HEK293 (cell line): ENCODE results near the gene ZNF275.

Experiments
- CTCF ChIA-PET: fragments of 350-600 bp; formaldehyde crosslinking; extraction: SDS; loops from one replicate; lab custom pipeline; 2021; ENCODE audit warnings: antibody characterized with exemption; lab: Yijun Ruan, JAX
- POLR2A ChIA-PET: fragments of 300-600 bp; formaldehyde crosslinking; extraction: SDS; loops from one replicate; lab custom pipeline; 2020; ENCODE audit warnings: antibody characterized with exemption, inconsistent platforms; lab: Yijun Ruan, JAX
- H3K27ac ChIP-seq: fragments of 200-500 bp; sonication (Bioruptor generic); 2 replicates; pipeline ENCODE4 v1.5.1; 2014; ENCODE audit warnings: low read depth, low read length, control low read depth, inconsistent platforms; ENCODE audit errors: extremely low read depth
- H3K36me3 ChIP-seq, 2 experiments: fragments of 200-500 bp in 1 of 2; sonication (Bioruptor generic) in 1 of 2; 1 replicate in 1 of 2; 2 replicates in 1 of 2; pipeline ENCODE4 v1.5.1; 2014 to 2017; ENCODE audit warnings: inconsistent platforms in 2 of 2, low read length in 2 of 2; ENCODE audit not compliant: control insufficient read depth in 2 of 2, insufficient read depth in 1 of 2
- H3K4me1 ChIP-seq: fragments of 200-500 bp; sonication (Bioruptor generic); 2 replicates; pipeline ENCODE4 v1.5.1; 2014; ENCODE audit warnings: mild to moderate bottlenecking, low read length, inconsistent platforms; ENCODE audit not compliant: control insufficient read depth, insufficient read depth
- H3K4me3 ChIP-seq: 2 replicates; pipeline ENCODE4 v1.5.1; 2011; ENCODE audit warnings: low read depth, mild to moderate bottlenecking, control low read depth, low read length, moderate library complexity
- H3K9me3 ChIP-seq: fragments of 200-500 bp; sonication (Bioruptor generic); 2 replicates; pipeline ENCODE4 v1.5.1; 2014; ENCODE audit warnings: low read depth, low read length, inconsistent platforms; ENCODE audit not compliant: control insufficient read depth, insufficient read depth
- ELK4 ChIP-seq: IDR thresholded peaks from 2 replicates; pipeline ENCODE4 v1.6.1; 2011; ENCODE audit warnings: mild to moderate bottlenecking, low read depth, low read length, borderline replicate concordance
- SALL2 ChIP-seq: fragments of 450-650 bp; formaldehyde crosslinking; IDR thresholded peaks from 2 replicates; pipeline ENCODE4 v1.5.0; 2017; ENCODE audit warnings: missing biosample characterization, mild to moderate bottlenecking, missing genetic modification characterization, borderline replicate concordance
- SCRT1 ChIP-seq: fragments of 450-650 bp; formaldehyde crosslinking; IDR thresholded peaks from 2 replicates; pipeline ENCODE4 v1.5.1; 2016; ENCODE audit warnings: missing biosample characterization, missing genetic modification characterization, borderline replicate concordance
- SCRT2 ChIP-seq: fragments of 450-650 bp; formaldehyde crosslinking; IDR thresholded peaks from 2 replicates; pipeline ENCODE4 v1.5.1; 2016; ENCODE audit warnings: missing biosample characterization, missing genetic modification characterization
- ZBTB1 ChIP-seq: fragments of 450-650 bp; formaldehyde crosslinking; IDR thresholded peaks from 2 replicates; pipeline ENCODE4 v1.5.1; 2016; ENCODE audit warnings: missing biosample characterization, missing genetic modification characterization
- ZNF133 ChIP-seq: fragments of 450-650 bp; formaldehyde crosslinking; IDR thresholded peaks from 2 replicates; pipeline ENCODE4 v1.5.1; 2016; ENCODE audit warnings: missing biosample characterization, missing genetic modification characterization
- ZNF324 ChIP-seq: fragments of 450-650 bp; formaldehyde crosslinking; IDR thresholded peaks from 2 replicates; pipeline ENCODE4 v1.5.1; 2016; ENCODE audit warnings: missing biosample characterization, missing genetic modification characterization
- ZNF335 ChIP-seq: fragments of 450-650 bp; formaldehyde crosslinking; conservative IDR thresholded peaks from 2 replicates; pipeline ENCODE4 v1.5.1; 2016; ENCODE audit warnings: missing biosample characterization, missing genetic modification characterization
- ZNF366 ChIP-seq: fragments of 450-650 bp; formaldehyde crosslinking; conservative IDR thresholded peaks from 2 replicates; pipeline ENCODE4 v1.5.1; 2016; ENCODE audit warnings: missing biosample characterization, missing genetic modification characterization
- ZNF37A ChIP-seq: fragments of 450-650 bp; IDR thresholded peaks from 2 replicates; pipeline ENCODE4 v1.5.1; 2018; ENCODE audit warnings: missing biosample characterization, missing genetic modification characterization
- ZNF423 ChIP-seq: fragments of 450-650 bp; formaldehyde crosslinking; IDR thresholded peaks from 2 replicates; pipeline ENCODE4 v1.5.1; 2016; ENCODE audit warnings: missing biosample characterization, missing genetic modification characterization
- ZNF433 ChIP-seq: fragments of 450-650 bp; formaldehyde crosslinking; IDR thresholded peaks from 2 replicates; pipeline ENCODE4 v1.5.1; 2016; ENCODE audit warnings: missing biosample characterization, missing genetic modification characterization, low read depth
- ZNF518A ChIP-seq: fragments of 450-650 bp; formaldehyde crosslinking; conservative IDR thresholded peaks from 2 replicates; pipeline ENCODE4 v1.5.1; 2016; ENCODE audit warnings: low read depth, missing biosample characterization, missing genetic modification characterization
- ZNF521 ChIP-seq: fragments of 450-650 bp; formaldehyde crosslinking; IDR thresholded peaks from 2 replicates; pipeline ENCODE4 v1.5.1; 2017; ENCODE audit warnings: missing biosample characterization, mild to moderate bottlenecking, missing genetic modification characterization
- ZNF548 ChIP-seq: fragments of 450-650 bp; formaldehyde crosslinking; IDR thresholded peaks from 2 replicates; pipeline ENCODE4 v1.5.1; 2016; ENCODE audit warnings: missing biosample characterization, missing genetic modification characterization
- ZNF561 ChIP-seq: fragments of 450-650 bp; IDR thresholded peaks from 2 replicates; pipeline ENCODE4 v1.5.1; 2018; ENCODE audit warnings: missing biosample characterization, missing genetic modification characterization, borderline replicate concordance
- ZSCAN4 ChIP-seq: fragments of 450-650 bp; formaldehyde crosslinking; IDR thresholded peaks from 2 replicates; pipeline ENCODE4 v1.5.1; 2017; ENCODE audit warnings: missing biosample characterization, missing genetic modification characterization

ZNF275 gene

GRCh38 chrX:153336121-153336894, 2.4 kb downstream of the ZNF275 start:
- ChIA-PET POLR2A (no interaction called here), CTCF (no interaction called here)
- Histone ChIP-seq H3K4me1 (no peaks in the 10 kb centered on the region), H3K27ac (no peak overlapping the region), H3K4me3 (no peak overlapping the region), H3K36me3 (peaks cover 3 to 55% of the 10 kb centered on the region in 2 experiments; a peak in 2 of 3 replicates), H3K9me3 (no peaks in the 10 kb centered on the region)
- TF ChIP-seq ZNF423 (tag by site-specific recombination): no peak
- TF ChIP-seq ZNF548 (tag by site-specific recombination): no peak
- TF ChIP-seq ZNF433 (tag by site-specific recombination): no peak
- no peak for TF ChIP-seq ZSCAN4
- no peak for TF ChIP-seq ZNF518A (tag by site-specific recombination)
- no peak for TF ChIP-seq ZBTB1 (tag by site-specific recombination)
- no peak for TF ChIP-seq ZNF324
- TF ChIP-seq ZNF133 (tag by site-specific recombination): no peak
- TF ChIP-seq ZNF366 (tag by site-specific recombination): no peak

GRCh38 chrX:153336988-153337387, 3.0 kb downstream of the ZNF275 start:
- Histone ChIP-seq H3K4me1 (no peaks in the 10 kb centered on the region), H3K36me3 (peaks cover 6 to 55% of the 10 kb centered on the region in 2 experiments; a peak in 2 of 3 replicates), H3K27ac (no peak overlapping the region), H3K9me3 (no peaks in the 10 kb centered on the region), H3K4me3 (no peak overlapping the region)
- CTCF ChIA-PET: no interaction called here
- POLR2A ChIA-PET: interaction anchor here (0.9 kb wide), 1 partner anchor 9 kb away, joined by 3 read pairs; no protein-coding TSS in a partner anchor
- TF ChIP-seq SCRT1 (tag by site-specific recombination) (0 out of 2 replicates have a peak, but pooled peaks have one; percentile 20), SCRT2 (tag by site-specific recombination) (peak; percentile 76), SALL2 (tag by site-specific recombination) (no peak)

GRCh38 chrX:153338836-153339235, 4.9 kb downstream of the ZNF275 start:
- peaks cover 6 to 68% of the 10 kb centered on the region in 2 experiments; a peak in 2 of 3 replicates for H3K36me3 ChIP-seq
- POLR2A ChIA-PET: no interaction called here
- no peaks in the 10 kb centered on the region for H3K9me3 ChIP-seq
- CTCF ChIA-PET: interaction anchor here (0.5 kb wide), 1 partner anchor 13 kb away, joined by 6 read pairs; no protein-coding TSS in a partner anchor
- H3K27ac ChIP-seq: no peak overlapping the region
- no peaks in the 10 kb centered on the region for H3K4me1 ChIP-seq
- no peak for TF ChIP-seq ZNF37A (tag by site-specific recombination)
- TF ChIP-seq ZNF521 (tag by site-specific recombination): no peak
- no peak for TF ChIP-seq ELK4
- TF ChIP-seq ZNF335 (tag by site-specific recombination): no peak
- no peak for TF ChIP-seq ZNF561 (tag by site-specific recombination)
- no peak overlapping the region for H3K4me3 ChIP-seq
